Transverse colon (tissue), 4 donors: ENCODE data around the gene ONECUT3. TPM values are rescaled to one million over a fixed set of nuclear protein-coding genes. Genes with fewer than 3 reads are reported as not detected.

Experiments used
- DNase-seq: peaks from one replicate; pipeline ENCODE4 v3.0.0-alpha.2; 2019
- H3K27ac ChIP-seq, 4 donors: fragments of 200-600 bp; sonication (generic); 2 replicates each; pipeline ENCODE4 v1.5.1; 2016 to 2018; ENCODE audit warnings: inconsistent platforms in 4 of 4
- H3K27me3 ChIP-seq: fragments of 200-600 bp; sonication (generic); 2 replicates; pipeline ENCODE4 v1.5.1; 2017; ENCODE audit warnings: inconsistent platforms
- H3K36me3 ChIP-seq, 4 donors: fragments of 200-600 bp; sonication (generic); 2 replicates each; pipeline ENCODE4 v1.5.1; 2017 to 2019; ENCODE audit warnings: inconsistent platforms in 4 of 4
- H3K4me1 ChIP-seq, 4 donors: fragments of 200-600 bp; sonication (generic); 2 replicates each; pipeline ENCODE4 v1.5.1; 2017 to 2020; ENCODE audit warnings: inconsistent platforms in 4 of 4
- H3K4me3 ChIP-seq, 4 donors: fragments of 200-600 bp; sonication (generic); 1 replicate in 1 of 4; 2 replicates in 3 of 4; pipeline versions ENCODE4 v1.5.1 to v1.6.1; 2017 to 2019; ENCODE audit warnings: inconsistent platforms in 4 of 4
- H3K9me3 ChIP-seq, 2 donors: fragments of 200-600 bp; sonication (generic); 2 replicates each; pipeline ENCODE4 v1.5.1; 2017 to 2019; ENCODE audit warnings: inconsistent platforms in 2 of 2
- CTCF ChIP-seq, 5 experiments: fragments of 200-600 bp in 3 of 5; fragments of 450-650 bp in 2 of 5; sonication (generic) in 3 of 5; IDR thresholded peaks; 1 replicate in 2 of 5; 2 replicates in 3 of 5; pipeline ENCODE4 v1.5.1; 2016 to 2017; ENCODE audit warnings: antibody characterized with exemption in 5 of 5, inconsistent platforms in 3 of 5, mild to moderate bottlenecking in 2 of 5, moderate library complexity in 1 of 5
- EP300 ChIP-seq: sonication (generic); formaldehyde crosslinking; IDR thresholded peaks from one replicate; pipeline ENCODE4 v1.6.1; 2017; ENCODE audit warnings: antibody characterized with exemption, low read depth
- POLR2A ChIP-seq: fragments of 450-650 bp; IDR thresholded peaks from one replicate; pipeline ENCODE4 v1.6.1; 2016; ENCODE audit warnings: antibody characterized with exemption, mild to moderate bottlenecking, moderate library complexity
- POLR2AphosphoS5 ChIP-seq, 3 donors: sonication (generic); formaldehyde crosslinking; IDR thresholded peaks; one replicate each; pipeline ENCODE4 v1.6.1; 2016; ENCODE audit warnings: antibody characterized with exemption in 3 of 3
- WGBS, 2 donors: methylation state at CpG; one replicate each; pipeline ENCODE4 v1.1.5; 2018; ENCODE audit warnings: low coverage in 1 of 2; 5-methylcytosine and 5-hydroxymethylcytosine counted together
- in situ Hi-C, 4 donors: fragments of 200-750 bp; cut with MboI; loops; one replicate each; pipeline versions ENCODE4 v1.15.0 to v1.15.1; 2017; ENCODE audit warnings: low sequenced_read_pairs in 3 of 4, low pct_ligation_motif_present in 1 of 4, low pct_unique_long_range_greater_than_20kb in 1 of 4
- intact Hi-C: fragments of 100-400 bp; cut with DNase I; formaldehyde crosslinking; loops from one replicate; pipeline ENCODE4 v1.15.1; 2023; ENCODE audit warnings: low total_unique reads
- total RNA-seq, 4 donors: library from RNA; depleted of rRNA; stranded (reverse); fragments of >200 nt; gene quantifications; one replicate each; pipeline ENCODE4 v1.1.0, GENCODE V29; 2016

Gene ONECUT3
- total RNA-seq, 4 donors from 2014 or later = not detected

DNA sequence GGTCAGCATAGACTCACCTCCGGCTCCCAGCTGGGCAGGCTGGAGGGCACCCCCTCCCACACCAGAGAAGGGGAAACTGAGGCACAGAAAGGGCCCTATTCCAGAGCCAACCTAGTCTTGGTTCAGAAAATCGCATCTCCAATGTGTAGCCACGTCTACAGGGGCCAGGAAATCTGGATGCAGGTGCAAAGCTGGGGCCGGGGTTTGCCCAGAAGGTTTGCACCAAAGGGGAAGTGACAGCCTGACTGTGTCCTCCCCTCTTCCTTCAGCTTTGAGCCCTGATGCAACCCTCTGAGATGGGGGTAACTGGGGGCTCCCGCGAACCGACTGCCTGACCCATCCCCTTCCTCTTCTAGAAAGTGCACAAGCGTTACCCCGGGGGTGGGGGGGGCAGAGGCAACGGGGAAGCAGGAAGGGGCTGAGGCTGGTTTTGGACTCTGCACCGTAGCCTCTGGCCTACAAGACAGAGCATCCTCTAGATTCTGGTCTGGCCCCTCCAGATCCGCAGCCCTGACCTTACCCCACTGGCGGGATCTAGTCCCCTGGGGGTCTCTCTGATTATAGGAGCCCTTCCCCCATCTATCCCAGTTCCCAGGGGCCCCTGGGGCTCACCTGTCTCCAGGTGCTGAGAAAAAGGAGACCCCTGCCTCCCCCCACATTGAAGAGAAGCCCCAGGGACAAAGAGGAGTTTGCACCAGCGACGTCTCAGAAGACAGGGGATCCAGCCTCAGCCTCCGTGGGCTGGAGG is 1.1 kb upstream of the ONECUT3 start:
- peaks cover 91% of the 10 kb centered on the region for H3K27me3 ChIP-seq
- intact Hi-C loops = no loop called here
- TF ChIP-seq CTCF (IDR thresholded peaks at IDR 0.05) (no peak), POLR2AphosphoS5 (IDR thresholded peaks at IDR 0.05) (no peak)
- in situ Hi-C loops = no loop called here
- H3K4me3 ChIP-seq = no peak overlapping the region
- no peaks in the 10 kb centered on the region for H3K9me3 ChIP-seq
- DNase-seq = no peak
- WGBS, 2 donors = 0 to 13% methylated on average over 2 to 12 of the region's 16 CpGs
- no peak overlapping the region for H3K27ac ChIP-seq
- H3K36me3 ChIP-seq = no peaks in the 10 kb centered on the region
- H3K4me1 ChIP-seq = peaks cover 18 to 30% (median 27%) of the 10 kb centered on the region in 4 donors

DNA sequence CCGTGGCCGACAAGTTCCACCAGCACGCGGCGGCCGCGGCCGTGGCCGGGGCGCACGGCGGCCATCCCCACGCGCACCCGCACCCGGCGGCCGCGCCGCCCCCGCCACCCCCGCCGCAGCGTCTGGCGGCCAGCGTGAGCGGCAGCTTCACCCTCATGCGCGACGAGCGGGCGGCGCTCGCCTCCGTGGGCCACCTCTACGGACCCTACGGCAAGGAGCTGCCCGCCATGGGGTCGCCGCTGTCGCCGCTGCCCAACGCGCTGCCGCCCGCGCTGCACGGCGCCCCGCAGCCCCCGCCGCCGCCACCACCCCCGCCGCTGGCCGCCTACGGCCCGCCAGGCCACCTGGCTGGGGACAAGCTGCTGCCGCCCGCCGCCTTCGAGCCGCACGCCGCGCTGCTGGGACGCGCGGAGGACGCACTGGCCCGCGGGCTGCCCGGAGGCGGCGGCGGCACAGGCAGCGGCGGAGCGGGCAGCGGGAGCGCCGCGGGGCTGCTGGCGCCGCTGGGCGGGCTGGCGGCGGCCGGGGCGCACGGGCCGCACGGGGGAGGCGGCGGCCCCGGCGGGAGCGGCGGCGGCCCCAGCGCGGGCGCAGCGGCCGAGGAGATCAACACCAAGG is 821 bp downstream of the ONECUT3 start:
- TF ChIP-seq CTCF (IDR thresholded peaks at IDR 0.05) (no peak), POLR2AphosphoS5 (IDR thresholded peaks at IDR 0.05) (no peak), POLR2A (no peak), EP300 (no peak)
- 7% methylated on average over 15 of the region's 105 CpGs; no CpG with 5 or more reads in 1 of the 2 donors for whole genome bisulfite sequencing, 2 donors
- intact Hi-C loops = no loop called here

DNA sequence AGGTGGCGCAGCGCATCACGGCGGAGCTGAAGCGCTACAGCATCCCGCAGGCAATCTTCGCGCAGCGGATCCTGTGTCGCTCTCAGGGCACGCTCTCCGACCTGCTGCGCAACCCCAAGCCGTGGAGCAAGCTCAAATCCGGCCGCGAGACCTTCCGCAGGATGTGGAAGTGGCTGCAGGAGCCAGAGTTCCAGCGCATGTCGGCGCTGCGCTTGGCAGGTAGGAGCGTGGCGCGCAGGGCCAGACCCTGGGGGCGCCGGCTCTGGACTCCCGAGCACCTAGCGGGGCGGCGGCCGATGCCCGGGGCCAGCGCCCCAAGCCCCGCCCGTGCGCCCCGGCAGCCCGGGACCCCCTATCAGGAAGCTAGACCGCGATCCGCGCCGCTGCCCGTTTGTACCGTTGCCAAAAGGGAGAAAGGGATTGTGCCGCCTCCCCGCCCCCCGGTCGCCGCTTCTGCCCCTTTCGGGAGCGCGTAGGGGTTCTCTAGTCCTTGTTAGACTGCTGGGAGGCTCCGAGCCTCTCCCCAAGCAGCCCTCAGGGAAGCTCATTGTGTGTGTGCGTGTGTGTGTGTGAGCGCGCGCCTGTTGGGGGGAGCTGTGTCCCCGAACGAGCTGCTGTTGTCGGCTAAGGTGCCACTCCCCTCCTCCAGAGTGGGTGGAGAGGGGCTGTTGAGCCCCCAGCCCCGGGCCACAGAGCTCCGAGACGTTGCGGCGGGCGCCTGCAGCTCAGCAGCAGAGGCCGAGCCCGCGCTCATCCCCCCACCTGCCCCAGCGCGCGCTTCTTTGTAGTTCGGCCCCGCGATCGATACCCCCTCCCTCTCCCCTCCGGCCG is 1.5 kb downstream of the ONECUT3 start:
- Histone ChIP-seq H3K9me3 (no peaks in the 10 kb centered on the region), H3K4me3 (no peak overlapping the region), H3K27me3 (peaks cover 91% of the 10 kb centered on the region), H3K4me1 (peaks cover 2 to 19% (median 9%) of the 10 kb centered on the region in 4 donors), H3K36me3 (no peaks in the 10 kb centered on the region), H3K27ac (no peak overlapping the region)
- intact Hi-C loops (no loop called here), in situ Hi-C loops (no loop called here)
- no peak for DNase-seq
- WGBS, 2 donors = 8 to 10% methylated on average over 6 to 44 of the region's 80 CpGs
- no peak for TF ChIP-seq POLR2AphosphoS5 (IDR thresholded peaks at IDR 0.05)
- TF ChIP-seq EP300 = no peak
- no peak for TF ChIP-seq POLR2A
- TF ChIP-seq CTCF (IDR thresholded peaks at IDR 0.05) = no peak

More for the DNA sequence above, 821 bp downstream of the ONECUT3 start:
- H3K27me3 ChIP-seq = peaks cover 91% of the 10 kb centered on the region
- no peak overlapping the region for H3K27ac ChIP-seq
- no peaks in the 10 kb centered on the region for H3K36me3 ChIP-seq
- no peaks in the 10 kb centered on the region for H3K9me3 ChIP-seq
- peaks cover 9 to 26% (median 16%) of the 10 kb centered on the region in 4 donors for H3K4me1 ChIP-seq
- H3K4me3 ChIP-seq = no peak overlapping the region
- in situ Hi-C loops = no loop called here
- no peak for DNase-seq
